Activated gamma-delta T cell treated with anti-CD3 and anti-CD28 coated beads, Interleukin-2, amount 50 U/mL, for 16 hours (primary cell): ENCODE measurements around the gene CABLES1.

ENCODE experiments used
- DNase-seq: peaks from one replicate; pipeline ENCODE4 v3.0.0-alpha.2; 2020; ENCODE audit warnings: low read depth

CABLES1 gene

DNA sequence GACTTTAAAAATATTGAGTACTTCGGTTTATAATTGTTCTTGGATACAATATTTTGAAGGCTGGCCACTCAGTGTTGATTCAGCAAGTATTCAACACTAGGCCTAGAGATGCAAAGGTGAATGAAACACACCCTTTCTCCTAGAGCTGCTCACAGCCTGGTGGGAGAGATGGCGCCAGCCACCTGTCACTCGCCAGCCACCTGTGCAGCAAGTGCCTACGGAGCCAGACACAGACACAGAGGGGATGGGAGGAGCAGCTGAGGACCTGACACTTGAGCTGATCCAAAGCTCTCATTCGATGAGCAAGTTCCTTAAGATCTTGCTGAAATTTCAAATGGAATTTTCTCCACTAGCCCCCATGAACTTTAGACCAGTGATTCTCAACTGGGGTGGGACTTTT lies 166.7 kb downstream of the CABLES1 start:
- DNase-seq: no peak

DNA sequence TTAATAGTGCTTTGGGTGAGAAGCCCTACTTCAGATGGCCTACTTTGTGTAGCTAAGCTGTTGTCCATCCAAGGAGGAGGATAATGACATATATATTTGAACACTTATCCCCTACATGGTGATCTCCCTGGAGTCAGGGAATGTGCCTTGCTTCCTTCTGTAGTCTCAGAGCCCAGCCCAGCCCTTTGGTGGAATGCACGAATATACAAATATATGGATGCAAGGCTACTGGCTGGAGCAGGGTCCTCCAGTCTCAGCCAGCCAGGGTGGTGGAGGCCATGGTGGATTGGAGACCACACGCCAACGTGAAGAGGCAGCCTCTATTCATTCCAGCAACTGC lies 167.2 kb downstream of the CABLES1 start:
- DNase-seq: no peak

DNA sequence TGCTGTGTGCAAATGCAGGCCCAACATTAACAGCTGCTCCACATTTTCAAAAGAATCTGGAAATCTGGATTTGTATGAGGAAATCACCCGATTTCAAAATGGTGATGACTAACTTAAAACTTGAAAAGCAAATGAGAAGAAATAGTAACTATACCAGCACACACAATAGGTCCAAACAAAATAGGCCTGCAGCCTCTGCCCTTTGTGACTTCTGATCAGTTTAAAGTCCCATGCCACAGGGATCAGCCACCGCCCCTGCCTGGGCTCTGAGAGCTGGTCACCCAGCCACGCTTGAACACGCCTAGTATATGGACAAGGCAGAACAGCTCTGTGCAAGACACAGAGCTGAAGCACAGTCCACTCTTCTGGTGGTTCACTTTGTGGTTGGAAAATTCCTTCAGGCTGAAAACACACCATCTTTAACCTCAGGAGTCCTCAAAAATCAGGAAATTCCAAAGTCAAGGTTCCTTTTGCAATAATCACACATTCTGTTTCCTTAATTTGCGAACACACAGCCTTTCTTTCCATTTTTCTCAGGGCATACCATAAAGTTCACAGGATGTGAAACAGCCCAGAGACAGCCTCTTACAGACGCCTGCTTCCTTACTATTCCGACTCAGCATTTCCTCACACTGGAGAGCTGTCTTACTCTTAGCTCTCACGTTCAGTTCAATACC lies 167.7 kb downstream of the CABLES1 start:
- DNase-seq: no peak

GRCh38 chr18:23306822-23307221 lies 171.5 kb downstream of the CABLES1 start:
- peak; percentile 17 for DNase-seq

GRCh38 chr18:23307567-23308295 lies 172.4 kb downstream of the CABLES1 start:
- no peak for DNase-seq
